HG03575 (cell line): ENCODE data around the gene LEFTY1.
"Not testable (repeated sequence)": the region's sequence is repeated elsewhere in the genome, so short reads cannot be mapped to it uniquely, and the experiment has no call there.

Experiments
- ATAC-seq: cut with Tn5 transposase; IDR thresholded peaks from one replicate; pipeline ENCODE4 v1.9.1; 2021; ENCODE audit not compliant: unreplicated experiment, insufficient number of reproducible peaks, low FRiP score; ENCODE audit errors: extremely low read depth

Gene LEFTY1

DNA sequence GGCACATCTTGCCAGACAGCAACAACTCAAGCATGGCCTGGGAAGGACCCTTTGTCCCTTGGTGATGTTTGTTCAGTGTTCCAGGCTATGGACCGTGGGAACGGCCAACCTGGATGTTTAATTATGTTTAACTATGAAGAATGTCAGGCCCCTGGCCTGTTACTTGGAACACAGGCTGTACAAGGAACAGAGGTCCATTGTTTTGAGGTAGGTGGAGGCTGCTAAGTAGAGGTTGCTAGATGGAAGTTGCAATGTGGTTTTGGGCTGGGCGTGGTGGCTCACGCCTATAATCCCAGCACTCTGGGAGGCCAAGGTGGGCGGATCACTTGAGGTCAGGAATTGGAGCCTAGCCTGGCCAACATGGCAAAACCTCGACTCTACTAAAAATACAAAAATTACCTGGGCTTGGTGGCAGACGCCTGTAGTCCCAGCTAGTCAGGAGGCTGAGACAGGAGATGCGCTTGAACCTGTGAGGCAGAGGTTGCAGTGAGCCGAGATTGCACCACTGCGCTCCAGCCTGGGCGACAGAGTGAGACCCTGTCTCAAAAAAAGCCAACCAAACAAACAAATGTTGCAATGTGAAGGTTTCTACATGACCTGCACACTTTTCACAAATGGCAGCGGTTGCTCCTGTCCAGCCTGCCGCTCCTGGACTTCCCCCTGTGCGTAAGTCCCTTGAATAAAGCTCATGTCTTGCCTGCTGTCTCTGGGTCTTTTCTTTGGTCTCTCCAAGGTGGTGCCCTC lies 2.5 kb upstream of the LEFTY1 start:
- no peak for ATAC-seq

DNA sequence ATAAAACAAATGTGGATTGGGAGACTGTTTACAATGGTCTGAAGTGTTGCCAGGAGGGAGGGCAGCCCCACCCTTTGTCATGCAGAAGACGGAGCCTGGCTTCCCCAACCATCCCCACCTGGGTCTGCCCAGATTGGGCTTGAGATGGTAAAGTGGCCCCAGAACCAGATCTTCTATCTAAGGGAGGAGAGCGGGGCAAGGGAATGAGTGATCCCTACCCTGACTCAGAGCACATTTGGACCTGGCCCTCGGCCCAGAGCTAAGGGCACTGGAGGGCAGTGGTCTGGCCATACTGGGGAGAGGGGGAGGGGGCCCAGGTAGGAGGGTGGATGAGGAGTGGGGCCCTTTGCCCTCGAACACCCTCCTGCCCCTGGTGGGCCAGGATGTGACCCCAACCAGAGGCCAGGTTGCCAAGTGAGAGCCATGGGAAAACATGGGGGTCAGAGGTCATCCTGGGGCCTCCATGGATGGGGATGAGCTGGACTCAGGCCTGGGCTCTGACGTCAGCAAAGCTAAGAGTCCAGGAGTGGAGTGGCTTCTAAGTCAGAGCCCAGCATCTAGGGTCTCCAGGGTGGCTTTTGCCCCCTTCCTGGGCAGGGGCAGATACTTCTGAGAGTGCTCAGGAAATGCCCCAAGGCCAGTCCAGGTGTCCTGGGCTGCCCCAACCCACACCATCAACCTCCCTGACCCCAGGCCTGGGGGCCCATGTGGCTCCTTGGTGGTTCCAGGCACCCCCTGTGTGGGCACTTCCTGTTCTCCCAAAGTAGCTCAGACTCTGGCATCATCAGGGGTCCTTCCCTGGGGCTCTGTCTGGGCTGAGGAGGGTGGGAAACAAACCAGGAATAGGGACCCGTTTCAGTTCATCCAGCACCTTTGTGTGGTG lies 1.6 kb upstream of the LEFTY1 start:
- no peak for ATAC-seq

DNA sequence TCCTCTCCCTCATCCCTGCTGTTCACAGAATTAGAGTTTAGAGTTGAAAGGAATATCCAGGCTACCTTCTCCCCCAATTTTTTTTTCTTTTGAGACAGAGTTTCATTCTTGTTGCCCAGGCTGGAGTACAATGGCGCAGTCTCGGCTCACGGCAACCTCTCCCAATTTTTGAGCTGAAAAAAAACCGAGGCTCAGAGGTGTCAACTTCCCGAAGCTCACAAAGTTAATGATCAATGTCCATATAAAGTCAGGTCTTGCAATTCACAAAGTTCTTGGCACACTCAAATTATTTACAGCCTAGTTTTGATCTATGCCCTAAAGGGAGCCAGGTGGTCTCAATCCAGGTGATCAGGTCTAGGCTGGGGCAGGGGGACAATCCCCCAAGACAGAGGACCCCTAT lies 797 bp upstream of the LEFTY1 start:
- no peak for ATAC-seq

DNA sequence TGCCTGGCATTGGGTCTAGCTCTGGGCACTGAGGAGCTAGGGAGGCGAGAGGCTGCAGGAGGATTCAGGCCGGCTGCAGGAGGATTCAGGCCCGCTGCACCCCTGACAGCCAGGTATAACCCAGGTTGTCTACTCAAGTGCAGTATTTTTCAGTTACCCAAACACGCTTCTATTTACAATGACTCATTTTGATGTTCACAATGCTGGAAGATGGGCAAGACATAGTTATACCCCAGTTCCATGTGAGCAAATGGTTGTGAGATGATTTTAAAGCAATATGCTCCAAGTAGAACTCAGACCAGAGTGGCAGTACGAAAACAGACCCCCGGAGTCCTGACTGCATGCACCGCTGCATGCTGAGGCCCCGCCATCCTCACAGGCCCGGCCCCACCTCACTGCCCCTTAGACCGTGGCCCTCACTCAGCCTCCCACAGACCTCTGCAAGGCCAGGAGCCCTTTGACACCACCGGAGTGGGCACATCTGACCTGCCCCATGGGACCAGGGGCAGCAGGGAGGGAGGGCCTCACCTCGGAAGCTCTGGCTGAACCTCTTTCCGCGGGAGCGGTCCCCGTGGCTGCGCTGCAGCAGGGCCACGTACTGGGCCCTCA lies 553 bp downstream of the LEFTY1 start:
- no peak for ATAC-seq

DNA sequence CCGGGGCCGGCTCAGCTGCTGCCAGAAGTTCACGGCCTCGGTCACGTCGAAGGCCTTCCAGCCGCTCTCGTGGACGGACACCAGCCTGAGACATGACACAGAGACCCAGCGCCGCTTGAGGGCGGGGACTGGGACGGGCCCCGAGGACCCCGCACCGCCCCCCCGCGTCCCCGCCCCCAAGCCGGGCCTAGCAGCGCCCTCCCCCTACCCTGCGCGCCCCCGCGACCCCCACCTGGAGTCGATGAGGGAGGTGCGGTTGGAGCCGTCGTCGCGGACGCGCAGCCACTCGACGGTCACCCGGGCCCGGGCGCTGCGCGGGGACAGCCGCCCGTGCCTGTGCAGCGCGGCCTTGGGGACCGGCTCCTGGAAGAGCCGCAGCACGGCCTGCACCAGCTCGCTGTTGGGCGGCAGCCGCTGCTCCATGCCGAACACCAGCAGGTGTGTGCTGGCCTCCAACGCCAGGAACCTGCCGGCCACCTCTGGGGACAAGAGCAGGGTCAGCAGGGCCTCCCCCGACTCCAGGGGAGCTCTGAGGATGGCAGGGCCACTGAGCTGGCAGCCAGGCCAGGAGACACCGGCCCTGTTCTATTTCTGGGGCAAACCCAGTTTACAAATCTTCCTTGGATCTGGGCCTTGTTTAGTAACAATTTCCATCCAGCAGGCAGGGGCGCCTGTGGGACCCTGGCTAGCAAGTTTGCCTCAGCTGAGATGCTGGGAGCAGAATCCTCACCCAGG lies 1.2 kb downstream of the LEFTY1 start:
- not testable (repeated sequence) for ATAC-seq

DNA sequence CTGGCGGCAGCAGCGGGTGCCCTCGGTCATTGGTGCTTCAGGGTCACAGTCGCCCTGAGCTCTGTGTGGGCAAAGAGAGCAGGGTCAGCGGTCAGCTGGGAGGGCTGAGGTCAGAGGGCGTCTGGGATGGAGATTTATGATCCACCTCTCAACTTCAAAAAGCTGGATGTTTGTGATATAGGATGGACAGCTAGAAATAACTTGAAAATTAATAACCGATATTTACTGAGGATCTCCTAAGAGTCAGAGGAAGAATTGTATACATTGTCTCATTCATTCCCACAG lies 2.0 kb downstream of the LEFTY1 start:
- ATAC-seq = no peak

DNA sequence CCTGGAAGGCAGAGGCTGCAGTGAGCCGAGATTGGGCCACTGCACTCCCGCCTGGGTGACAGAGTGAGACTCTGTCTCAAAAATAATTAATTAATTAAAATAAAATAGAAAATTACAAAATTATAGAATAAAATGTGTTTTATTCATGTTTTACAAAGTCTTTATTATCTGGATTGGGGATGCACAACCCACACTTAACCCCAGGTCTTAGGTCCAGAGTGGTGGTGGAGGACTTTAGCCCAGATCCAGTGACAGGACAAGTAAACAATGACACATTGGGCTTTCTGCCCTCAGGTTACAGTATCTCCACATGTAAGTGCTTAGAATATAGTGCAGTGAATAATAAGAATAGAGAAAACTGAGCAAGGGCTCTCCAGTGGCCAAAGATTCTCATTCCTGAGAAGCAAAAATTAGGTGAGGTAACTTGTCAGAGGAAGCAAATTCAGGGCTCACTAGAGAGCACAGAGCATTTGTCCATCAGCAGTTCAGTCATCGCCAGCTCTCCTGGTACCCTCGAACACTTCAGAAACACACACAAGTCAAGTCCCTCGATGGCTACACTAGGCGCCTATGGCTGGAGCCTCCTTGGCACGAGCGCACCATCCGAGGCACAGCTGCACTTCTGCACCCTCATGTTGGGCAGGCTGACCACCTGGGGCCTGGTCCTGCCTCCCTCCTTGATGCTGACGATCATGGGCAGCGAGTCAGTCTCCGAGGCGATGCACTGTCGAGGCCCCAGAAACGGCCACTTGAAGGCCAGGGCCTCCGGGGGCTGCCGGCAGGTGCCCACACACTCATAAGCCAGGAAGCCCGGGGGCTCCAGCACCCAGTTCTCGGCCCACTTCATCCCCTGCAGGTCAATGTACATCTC lies 2.6 kb downstream of the LEFTY1 start:
- ATAC-seq = no peak

DNA sequence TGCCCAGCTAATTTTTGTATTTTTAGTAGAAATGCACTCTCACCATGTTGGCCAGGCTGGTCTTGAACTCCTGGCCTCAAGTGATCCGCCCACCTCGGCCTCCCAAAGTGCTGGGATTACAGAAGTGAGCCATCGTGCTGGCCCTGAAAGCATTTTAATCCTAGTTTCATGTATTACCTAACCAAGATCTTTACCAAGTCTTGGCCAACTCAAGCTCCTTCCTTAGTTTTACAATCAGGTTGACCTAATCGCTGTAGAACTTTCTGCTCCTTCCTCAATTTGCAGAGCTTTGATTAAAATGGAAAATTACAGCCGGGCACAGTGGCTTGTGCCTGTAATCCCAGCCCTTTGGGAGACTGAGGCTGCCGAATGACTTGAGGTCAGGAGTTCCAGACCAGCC lies 3.6 kb downstream of the LEFTY1 start:
- ATAC-seq = no peak

DNA sequence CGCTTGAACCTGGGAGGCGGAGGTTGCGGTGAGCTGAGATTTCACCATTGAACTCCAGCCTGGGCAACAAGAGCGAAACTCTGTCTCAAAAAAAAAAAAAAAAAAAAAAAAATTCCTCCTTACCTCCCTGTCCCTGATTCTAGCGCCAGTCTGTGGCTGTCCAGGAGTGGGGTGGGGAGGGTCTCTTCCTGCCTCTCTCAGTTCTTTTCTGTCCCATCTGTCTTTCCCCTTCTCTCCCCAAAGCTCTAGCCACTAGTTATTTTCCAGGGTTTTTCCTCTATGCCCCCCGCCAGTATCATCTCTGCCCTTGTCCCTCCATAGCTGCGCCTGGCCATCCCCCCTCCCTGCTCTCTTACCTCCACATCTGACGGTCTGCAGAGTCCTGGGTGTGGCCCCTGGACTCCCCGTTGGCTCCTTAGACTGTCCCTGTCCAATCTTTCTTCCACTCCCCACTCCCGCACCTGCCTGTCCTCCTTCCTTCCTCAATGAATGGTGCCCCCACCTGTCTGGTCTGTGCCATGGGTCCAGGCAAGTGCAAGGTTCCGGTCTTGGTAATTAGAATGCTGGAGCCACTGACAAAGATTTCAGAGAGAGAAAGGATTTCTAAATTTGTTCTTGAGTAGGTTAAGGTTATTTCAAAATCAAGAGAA lies 5.2 kb downstream of the LEFTY1 start:
- no peak for ATAC-seq

DNA sequence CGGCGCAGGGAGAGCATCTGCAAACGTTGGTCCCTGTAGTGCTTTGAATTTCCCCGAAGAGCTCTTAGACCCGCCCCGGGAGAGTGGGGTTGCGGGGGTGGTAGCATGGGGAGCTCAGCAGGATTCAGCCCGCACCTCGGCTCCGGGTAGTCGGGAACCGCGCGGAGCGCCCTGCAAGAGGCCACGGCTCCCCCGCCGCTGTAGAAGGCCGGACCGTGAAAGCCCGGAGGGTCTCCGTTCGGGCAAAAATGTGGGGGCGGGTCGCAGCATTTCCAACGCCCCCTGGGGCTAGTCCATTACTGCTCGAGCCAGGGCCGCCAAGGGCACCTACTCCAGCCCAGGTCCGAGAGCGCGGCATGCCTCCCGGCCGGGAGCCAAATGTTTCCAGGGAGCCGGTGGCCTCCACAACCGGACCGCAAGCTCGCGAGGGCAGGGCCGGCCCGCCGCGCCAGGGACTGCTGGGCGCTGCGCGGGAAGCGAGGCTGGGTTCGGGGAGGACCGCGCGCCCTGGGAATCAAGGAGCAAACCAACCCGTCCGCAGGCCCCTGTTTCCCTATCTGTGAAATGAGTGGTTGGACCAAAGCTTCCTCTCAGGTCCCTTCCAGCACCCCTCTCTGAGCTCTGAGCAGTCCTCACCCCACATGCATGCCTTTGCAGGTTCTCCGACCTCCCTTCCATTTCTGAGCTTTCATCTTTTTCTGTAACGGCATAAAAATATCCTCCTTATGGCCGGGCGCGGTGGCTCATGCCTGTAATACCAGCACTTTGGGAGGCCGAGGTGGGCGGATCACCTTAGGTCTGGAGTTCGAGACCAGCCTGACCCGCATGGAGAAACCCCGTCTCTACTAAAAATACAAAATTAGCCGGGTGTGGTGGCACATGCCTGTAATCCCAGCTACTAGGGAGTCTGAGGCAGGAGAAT lies 6.0 kb downstream of the LEFTY1 start:
- peak; percentile 13 for ATAC-seq

DNA sequence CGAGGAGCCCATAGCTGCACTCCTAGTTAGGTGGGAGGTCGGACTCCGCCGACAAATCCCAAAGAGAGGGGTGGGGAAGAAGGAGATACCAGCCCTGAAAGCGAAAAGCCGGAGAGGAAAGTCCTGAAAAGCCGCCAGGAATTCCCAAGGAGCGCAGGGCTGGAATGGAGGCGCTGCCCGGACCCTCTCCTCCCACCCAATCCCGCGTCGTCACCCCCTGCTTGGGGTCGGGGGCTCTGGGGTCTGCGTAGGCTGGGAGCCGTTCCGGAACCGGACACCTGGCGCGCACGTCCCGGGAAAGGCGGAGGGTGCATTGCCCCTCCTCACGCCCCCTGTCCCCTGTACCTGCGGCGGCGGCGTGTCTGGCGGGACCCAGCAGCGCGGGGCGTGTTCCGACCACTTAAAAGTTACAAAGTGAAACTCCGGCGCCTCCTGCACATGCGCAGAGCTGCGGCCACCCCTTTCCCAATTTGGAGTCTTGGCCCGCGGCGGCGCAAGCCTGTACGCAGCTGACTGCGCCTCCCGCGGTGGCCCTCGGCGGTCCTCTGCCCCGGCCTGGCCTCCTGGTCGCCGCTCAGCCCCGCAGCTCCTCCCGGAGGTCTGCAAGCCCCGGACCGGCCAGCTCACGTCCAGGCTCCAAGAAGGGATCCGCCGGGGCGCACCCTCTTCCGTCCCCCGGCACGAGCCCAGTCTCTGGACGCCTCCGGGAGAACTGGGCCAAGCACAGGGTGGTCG lies 6.8 kb downstream of the LEFTY1 start, which contains the start of gene TMEM63A:
Gene TMEM63A (minus strand): TSS at position 422 of the 735 bp plus-strand sequence. CDS start 4,800 bp downstream, outside the sequence.
- ATAC-seq = peak; percentile 46

DNA sequence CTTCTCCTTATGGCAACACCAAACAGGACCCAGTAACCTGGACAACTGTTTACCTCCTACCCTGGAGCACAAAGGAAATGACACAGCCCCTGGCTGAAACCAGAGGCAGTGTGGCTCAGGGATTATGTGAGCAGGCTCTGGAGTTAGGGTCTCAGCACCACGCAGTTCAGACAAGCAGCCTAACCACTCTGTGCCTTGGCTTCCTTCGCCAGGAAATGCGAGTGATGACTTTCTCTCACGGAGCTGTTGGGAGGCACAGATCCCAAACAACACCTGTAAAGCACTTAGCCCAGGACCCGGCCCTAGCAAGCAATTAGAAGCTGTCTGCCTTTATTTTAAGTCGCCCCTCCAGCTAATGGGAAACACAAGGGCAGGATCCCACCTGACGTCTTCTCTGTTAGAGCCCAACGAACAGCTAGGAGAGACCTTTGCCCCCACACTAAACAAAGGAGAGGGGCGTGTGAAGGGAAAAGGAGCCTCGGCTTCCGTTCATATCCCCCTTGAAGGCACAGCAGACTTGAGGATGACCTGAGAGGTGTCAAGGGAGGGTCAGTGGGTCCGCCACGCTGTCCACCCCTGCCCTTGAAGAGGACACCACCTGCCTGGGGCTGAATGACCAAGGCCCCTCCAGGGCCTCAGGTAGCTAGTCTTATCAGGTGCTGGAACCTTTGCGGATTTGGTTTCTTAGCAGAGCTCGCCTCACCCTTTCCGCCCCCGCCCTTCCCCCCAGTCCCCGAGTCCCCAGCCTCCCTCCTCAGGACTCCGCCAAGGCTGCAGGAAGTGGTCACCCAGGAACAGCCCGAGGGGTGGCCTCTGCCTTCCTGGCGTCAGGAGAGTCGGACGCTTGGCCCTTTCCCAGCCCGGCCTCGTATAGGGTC lies 7.6 kb downstream of the LEFTY1 start:
- no peak for ATAC-seq

DNA sequence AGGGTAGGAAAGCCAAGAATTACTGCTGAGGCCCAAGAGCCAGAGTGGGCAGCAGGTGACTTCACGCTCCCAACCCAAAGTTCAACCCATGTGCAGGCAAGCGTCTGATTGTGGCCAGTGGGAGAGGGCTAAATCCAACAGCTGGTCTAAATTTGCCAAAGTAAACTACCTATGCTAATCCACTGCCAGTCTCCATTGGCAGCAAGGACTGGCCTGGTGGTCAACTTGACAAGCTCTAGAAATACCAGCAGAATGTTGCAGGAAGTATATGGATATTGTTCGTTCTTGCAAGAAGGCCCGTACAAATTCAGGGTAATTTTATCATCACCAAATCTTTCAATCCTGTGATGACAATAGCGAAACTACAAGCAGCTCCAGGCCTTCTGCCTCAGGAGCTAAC lies 8.3 kb downstream of the LEFTY1 start:
- ATAC-seq = no peak

DNA sequence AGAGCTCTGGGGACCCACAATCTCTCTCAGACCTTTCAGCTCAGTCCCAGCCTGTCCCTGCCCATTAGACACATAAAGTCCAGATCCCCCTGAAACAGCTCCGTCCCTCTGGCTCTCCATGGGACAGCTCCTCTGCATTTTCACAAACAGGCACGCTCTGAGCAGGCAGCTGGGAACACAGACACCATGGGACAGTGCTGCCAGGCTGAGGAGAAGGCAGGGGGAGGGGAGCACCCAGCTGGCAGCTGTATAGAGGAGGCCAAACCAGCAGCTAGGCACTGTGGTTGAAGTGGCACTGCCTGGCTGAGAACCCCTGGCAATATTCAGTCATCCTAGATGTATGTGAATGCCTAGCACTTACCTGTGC lies 8.7 kb downstream of the LEFTY1 start:
- no peak for ATAC-seq

DNA sequence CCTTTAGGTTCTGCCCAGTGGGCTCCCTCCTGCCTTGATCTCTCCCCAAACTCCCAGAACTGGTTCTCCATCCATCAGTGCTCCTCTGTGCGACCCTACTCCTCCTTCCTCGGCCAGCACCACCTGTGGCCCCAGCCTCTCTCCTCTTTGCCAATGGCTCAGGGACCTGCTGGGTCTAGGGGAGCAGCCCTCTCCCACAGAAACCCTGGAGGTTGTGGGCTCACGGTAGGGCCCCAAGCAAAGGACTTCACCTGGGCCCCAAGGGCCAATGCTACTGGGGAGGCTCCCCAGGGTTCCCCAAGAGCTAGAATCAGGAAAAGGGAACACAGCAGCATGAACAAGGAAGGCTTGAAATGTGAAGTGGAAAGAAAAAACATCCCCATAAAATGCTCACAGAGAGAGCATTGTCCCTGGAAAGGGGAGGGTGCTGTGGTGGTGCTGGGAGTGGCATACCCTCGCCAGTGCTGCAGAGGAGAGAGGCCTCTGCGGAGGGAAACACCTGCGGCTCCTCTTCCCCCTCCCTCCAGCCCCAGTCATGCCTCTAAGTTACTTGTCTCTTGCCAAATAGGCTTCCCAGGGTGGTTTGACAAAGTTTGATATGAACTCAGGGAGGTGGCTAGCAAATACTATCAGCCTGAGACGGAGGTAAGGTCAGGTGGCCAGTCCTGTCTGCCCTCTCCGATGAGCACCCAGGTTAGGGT lies 9.3 kb downstream of the LEFTY1 start:
- ATAC-seq = no peak
